GM19043 (cell line): ENCODE results near the gene CPN2.

Source experiments
- ATAC-seq: cut with Tn5 transposase; IDR thresholded peaks from one replicate; pipeline ENCODE4 v1.9.1; 2021; ENCODE audit warnings: low read depth; ENCODE audit not compliant: unreplicated experiment

CPN2 gene

GRCh38 chr3:194330160-194330559 lies 21.0 kb downstream of the CPN2 start:
- no peak for ATAC-seq

- no peak for ATAC-seq
Observed at GRCh38 chr3:194329583-194329965, 21.6 kb downstream of the CPN2 start.

GRCh38 chr3:194328942-194329582 lies 22.1 kb downstream of the CPN2 start:
- no peak for ATAC-seq

GRCh38 chr3:194328053-194328657 lies 23.0 kb downstream of the CPN2 start:
- no peak for ATAC-seq

- ATAC-seq = no peak
Observed at GRCh38 chr3:194327218-194328052, 23.7 kb downstream of the CPN2 start.

- no peak for ATAC-seq
Observed at GRCh38 chr3:194326968-194327217, 24.2 kb downstream of the CPN2 start.

GRCh38 chr3:194326192-194326967 lies 24.7 kb downstream of the CPN2 start:
- no peak for ATAC-seq

GRCh38 chr3:194325424-194326153 lies 25.5 kb downstream of the CPN2 start:
- no peak for ATAC-seq

GRCh38 chr3:194324823-194325327 lies 26.3 kb downstream of the CPN2 start:
- ATAC-seq = no peak

GRCh38 chr3:194323785-194324735 lies 27.1 kb downstream of the CPN2 start:
- ATAC-seq = peak; percentile 57

- ATAC-seq = no peak
Observed at GRCh38 chr3:194322678-194323211, 28.4 kb downstream of the CPN2 start.

GRCh38 chr3:194321693-194322640 lies 29.2 kb downstream of the CPN2 start:
- ATAC-seq = no peak

GRCh38 chr3:194320744-194321243 lies 30.3 kb downstream of the CPN2 start:
- ATAC-seq = no peak

- no peak for ATAC-seq
Observed at GRCh38 chr3:194320100-194320499, 31.0 kb downstream of the CPN2 start.

- ATAC-seq = no peak
Observed at GRCh38 chr3:194318511-194319161, 32.5 kb downstream of the CPN2 start.

GRCh38 chr3:194316918-194317317 lies 34.2 kb downstream of the CPN2 start:
- ATAC-seq = no peak

- ATAC-seq = peak; percentile 9
Observed at GRCh38 chr3:194315965-194316361, 35.2 kb downstream of the CPN2 start.
